GM12878 (cell line): ENCODE results near the gene MYOCD. TPM values are rescaled to one million over a fixed set of nuclear protein-coding genes. Genes with fewer than 3 reads are reported as not detected.

Experiments used
- ATAC-seq: fragments of 200-7000 bp; cut with Tn5 transposase; 3 replicates; pipeline ENCODE4 v1.9.1; 2020; ENCODE audit warnings: mild to moderate bottlenecking, moderate library complexity
- BruUV-seq: library from RNA; stranded (reverse); fragments of 400-500 nt; replicated peaks from 2 replicates; lab custom pipeline; 2021; lab: Mats Ljungman, UMichigan
- CTCF ChIA-PET: fragments of 300-600 bp; sonication (Branson Sonifier 250); formaldehyde crosslinking; extraction: SDS; loops from one replicate; lab custom pipeline; 2021; ENCODE audit warnings: inconsistent platforms; lab: Yijun Ruan, JAX
- POLR2A ChIA-PET: fragments of 350-600 bp; formaldehyde crosslinking; extraction: SDS; loops from one replicate; lab custom pipeline; 2021; ENCODE audit warnings: inconsistent platforms; lab: Charles Lee
- RAD21 ChIA-PET: fragments of 300-600 bp; sonication (Branson Sonifier 250); formaldehyde crosslinking; loops from one replicate; lab custom pipeline; 2023; ENCODE audit warnings: antibody characterized with exemption; ENCODE audit not compliant: unreplicated experiment; lab: Charles Lee
- SMC1A ChIA-PET: fragments of 300-600 bp; sonication (Branson Sonifier 250); formaldehyde crosslinking; loops from one replicate; lab custom pipeline; 2023; ENCODE audit not compliant: unreplicated experiment, uncharacterized antibody; lab: Charles Lee
- DNase-seq: peaks from one replicate; pipeline ENCODE4 v3.0.0-alpha.2; 2011; ENCODE audit warnings: low read depth, low spot score
- FAIRE-seq: peaks from 3 replicates; lab custom pipeline; 2011; peaks lifted over from hg19 to GRCh38; lab: Jason Lieb, UNC
- H2AFZ ChIP-seq: 2 replicates; pipeline ENCODE4 v1.6.0; 2011; ENCODE audit warnings: low read depth, low read length, control low read depth; ENCODE audit not compliant: control insufficient read depth
- H3K27ac ChIP-seq: 2 replicates; pipeline ENCODE4 v1.5.1; 2011; ENCODE audit warnings: control low read depth; ENCODE audit not compliant: control insufficient read depth, insufficient read depth
- H3K27me3 ChIP-seq, 2 experiments: replicated peaks in 1 of 2; 2 replicates each; pipeline versions ENCODE4 v1.6.0 to v1.6.1; 2011; ENCODE audit warnings: low read length in 1 of 2; ENCODE audit not compliant: control insufficient read depth in 2 of 2, insufficient read depth in 2 of 2
- H3K36me3 ChIP-seq, 2 experiments: 2 replicates each; pipeline ENCODE4 v1.5.1; 2011; ENCODE audit warnings: low read length in 1 of 2; ENCODE audit not compliant: control insufficient read depth in 2 of 2, insufficient read depth in 2 of 2
- H3K4me1 ChIP-seq: 2 replicates; pipeline ENCODE4 v1.6.1; 2011; ENCODE audit warnings: mild to moderate bottlenecking, low read length, moderate library complexity, mixed read lengths; ENCODE audit not compliant: control insufficient read depth, insufficient read depth
- H3K4me2 ChIP-seq: 2 replicates; pipeline ENCODE4 v1.6.0; 2011; ENCODE audit warnings: control low read depth; ENCODE audit not compliant: control insufficient read depth, insufficient read depth
- H3K4me3 ChIP-seq: fragments of 200-600 bp; sonication (generic); 2 replicates; pipeline ENCODE4 v1.5.1; 2016
- H3K79me2 ChIP-seq: 2 replicates; pipeline ENCODE4 v1.6.0; 2011; ENCODE audit warnings: low read length; ENCODE audit not compliant: control insufficient read depth, insufficient read depth
- H3K9ac ChIP-seq: 2 replicates; pipeline ENCODE4 v1.8.0; 2011; ENCODE audit warnings: low read length, control low read depth, mixed read lengths; ENCODE audit not compliant: control insufficient read depth, insufficient read depth
- H3K9me3 ChIP-seq: replicated peaks from 3 replicates; pipeline ENCODE4 v1.5.1; 2011; ENCODE audit warnings: mild to moderate bottlenecking, low read length; ENCODE audit not compliant: control insufficient read depth, insufficient read depth
- H4K20me1 ChIP-seq: 2 replicates; pipeline ENCODE4 v1.6.0; 2011; ENCODE audit not compliant: control insufficient read depth, insufficient read depth
- DPF2 ChIP-seq: fragments of 450-650 bp; IDR thresholded peaks from 2 replicates; pipeline ENCODE4 v1.6.1; 2017; ENCODE audit warnings: mild to moderate bottlenecking
- GATAD2B ChIP-seq: fragments of 450-650 bp; conservative IDR thresholded peaks from 2 replicates; pipeline ENCODE4 v1.6.1; 2017; ENCODE audit warnings: low read depth, mild to moderate bottlenecking, moderate library complexity
- HDAC2 ChIP-seq: fragments of 200-600 bp; sonication (generic); IDR thresholded peaks from 2 replicates; pipeline ENCODE4 v1.6.1; 2017
- HDGF ChIP-seq: fragments of 450-650 bp; IDR thresholded peaks from 2 replicates; pipeline ENCODE4 v1.6.1; 2016; ENCODE audit warnings: antibody characterized with exemption
- KAT2A ChIP-seq: conservative IDR thresholded peaks from 2 replicates; pipeline ENCODE4 v1.6.1; 2011; ENCODE audit warnings: low read depth, low read length; ENCODE audit not compliant: control insufficient read depth
- MEF2A ChIP-seq: IDR thresholded peaks from 2 replicates; pipeline ENCODE4 v1.6.1; 2011; ENCODE audit warnings: low read depth, mild to moderate bottlenecking, low read length, moderate library complexity; ENCODE audit not compliant: insufficient read depth
- NFYA ChIP-seq: IDR thresholded peaks from 2 replicates; pipeline ENCODE4 v1.6.1; 2011; ENCODE audit warnings: low read depth, mild to moderate bottlenecking, low read length, improper control_type of control experiment, borderline replicate concordance
- PAX5 ChIP-seq: IDR thresholded peaks from 2 replicates; pipeline ENCODE4 v1.6.1; 2011; ENCODE audit warnings: low read depth, low read length, borderline replicate concordance
- RAD21 ChIP-seq: IDR thresholded peaks from 2 replicates; pipeline ENCODE4 v1.6.1; 2011; ENCODE audit warnings: mild to moderate bottlenecking, low read depth, low read length, moderate library complexity; ENCODE audit not compliant: insufficient read depth
- TCF12 ChIP-seq: IDR thresholded peaks from 2 replicates; pipeline ENCODE4 v1.6.1; 2011; ENCODE audit warnings: low read depth, mild to moderate bottlenecking, low read length
- WRNIP1 ChIP-seq: IDR thresholded peaks from 2 replicates; pipeline ENCODE4 v1.6.1; 2011; ENCODE audit warnings: low read depth, low read length, improper control_type of control experiment, borderline replicate concordance
- WGBS: methylation state at CpG from one replicate; pipeline ENCODE4 v1.1.6; 2016; ENCODE audit warnings: low lambda C conversion rate; ENCODE audit not compliant: insufficient replicate concordance, insufficient coverage; ENCODE audit errors: missing lambda C conversion rate; 5-methylcytosine and 5-hydroxymethylcytosine counted together
- in situ Hi-C: fragments of 300-500 bp; cut with MboI; formaldehyde crosslinking; loops from 9 replicates; pipeline ENCODE4 v1.14.3; 2018; ENCODE audit warnings: mixed read lengths
- intact Hi-C: fragments of 100-400 bp; cut with micrococcal nuclease; formaldehyde crosslinking; loops from one replicate; pipeline ENCODE4 v1.14.2; 2022; ENCODE audit not compliant: unreplicated experiment
- polyA plus RNA-seq, 11 experiments: library from polyadenylated mRNA; depleted of rRNA in 4 of 11; unstranded in 6 of 11; stranded (reverse) in 5 of 11; fragments of >200 nt; fragmentation: Nextera tagmentation in 4 of 11; fragmentation: Illumina TruSeq in 1 of 11; extraction: Ambion mirVana in 4 of 11; extraction: Trizol in 1 of 11; gene quantifications; 1 replicate in 1 of 11; 2 replicates in 10 of 11; pipeline versions ENCODE4 v1.2.1 to v1.2.3, GENCODE V29; 2011 to 2016; ENCODE audit warnings: inconsistent platforms in 2 of 11, missing spikeins in 2 of 11, low read depth in 1 of 11
- total RNA-seq, 4 experiments: library from RNA; depleted of rRNA in 3 of 4; stranded (reverse); fragments of >200 nt in 3 of 4; fragmentation: Illumina TruSeq in 1 of 4; extraction: Trizol in 1 of 4; gene quantifications; 2 replicates each; pipeline versions ENCODE4 v1.2.1 to v1.2.3, GENCODE V29; 2013 to 2021
- TF ChIP-seq, protein P1 (sequence below): fragments of 450-650 bp; IDR thresholded peaks from 2 replicates; pipeline ENCODE4 v1.6.1; 2017; ENCODE audit warnings: mild to moderate bottlenecking, moderate library complexity
- TF ChIP-seq, protein P2 (sequence below): fragments of 450-650 bp; formaldehyde crosslinking; IDR thresholded peaks from 2 replicates; pipeline ENCODE4 v1.4.0; 2020; ENCODE audit warnings: mild to moderate bottlenecking, moderate library complexity
- TF ChIP-seq, protein P3 (sequence below): fragments of 450-650 bp; IDR thresholded peaks from 2 replicates; pipeline ENCODE4 v1.6.1; 2016; ENCODE audit warnings: mild to moderate bottlenecking, moderate library complexity, borderline replicate concordance

Gene MYOCD
- total and polyA plus RNA-seq, 10 of the 15 experiments (the other 5 are each of a cell fraction or from before 2014, with no cell fraction given) = not detected

DNA sequence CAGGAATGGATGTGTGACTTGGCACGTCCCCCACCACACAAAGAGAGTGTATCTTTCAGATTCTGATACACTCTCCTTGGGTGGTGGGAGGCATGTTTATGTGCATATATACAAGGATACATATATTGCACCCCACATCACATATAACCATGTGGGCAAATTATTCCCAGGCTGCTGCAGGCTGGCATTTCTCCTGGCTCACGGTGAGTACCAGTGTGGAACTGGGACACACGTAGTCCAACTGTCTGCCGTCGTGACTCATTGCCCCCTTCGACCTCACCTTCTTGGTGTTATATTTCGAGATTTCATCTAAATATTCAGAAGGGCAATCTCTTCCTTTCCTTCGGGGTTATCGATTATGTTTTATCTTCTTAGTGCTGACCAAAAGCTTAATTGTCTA is 148.0 kb downstream of the MYOCD start:
- FAIRE-seq = no peak
- Histone ChIP-seq H3K4me3 (no peak overlapping the region), H4K20me1 (no peaks in the 10 kb centered on the region), H3K9me3 (peaks cover 2% of the 10 kb centered on the region; the same call in 2 of the 3 replicates), H3K36me3 (no peaks in the 10 kb centered on the region), H2AFZ (no peak overlapping the region), H3K4me2 (no peak overlapping the region), H3K79me2 (no peaks in the 10 kb centered on the region), H3K27ac (no peak overlapping the region), H3K9ac (no peak overlapping the region), H3K4me1 (peaks cover 25% of the 10 kb centered on the region), H3K27me3 (no peaks in the 10 kb centered on the region)
- ChIA-PET RAD21 (no interaction called here), POLR2A (no interaction called here), CTCF (no interaction called here), SMC1A (no interaction called here)
- no peak for DNase-seq
- in situ Hi-C loops = no loop called here
- ATAC-seq = no peak
- BruUV-seq = no TSS peak
- WGBS = 76% methylated on average over 9 of the region's 9 CpGs
- intact Hi-C loops = no loop called here
- TF ChIP-seq KAT2A (no peak), HDGF (no peak), MEF2A (no peak), HDAC2 (no peak), TCF12 (no peak), GATAD2B (no peak), PAX5 (no peak), NFYA (no peak), WRNIP1 (no peak), RAD21 (no peak), DPF2 (no peak)
- TF ChIP-seq, protein P1, sequence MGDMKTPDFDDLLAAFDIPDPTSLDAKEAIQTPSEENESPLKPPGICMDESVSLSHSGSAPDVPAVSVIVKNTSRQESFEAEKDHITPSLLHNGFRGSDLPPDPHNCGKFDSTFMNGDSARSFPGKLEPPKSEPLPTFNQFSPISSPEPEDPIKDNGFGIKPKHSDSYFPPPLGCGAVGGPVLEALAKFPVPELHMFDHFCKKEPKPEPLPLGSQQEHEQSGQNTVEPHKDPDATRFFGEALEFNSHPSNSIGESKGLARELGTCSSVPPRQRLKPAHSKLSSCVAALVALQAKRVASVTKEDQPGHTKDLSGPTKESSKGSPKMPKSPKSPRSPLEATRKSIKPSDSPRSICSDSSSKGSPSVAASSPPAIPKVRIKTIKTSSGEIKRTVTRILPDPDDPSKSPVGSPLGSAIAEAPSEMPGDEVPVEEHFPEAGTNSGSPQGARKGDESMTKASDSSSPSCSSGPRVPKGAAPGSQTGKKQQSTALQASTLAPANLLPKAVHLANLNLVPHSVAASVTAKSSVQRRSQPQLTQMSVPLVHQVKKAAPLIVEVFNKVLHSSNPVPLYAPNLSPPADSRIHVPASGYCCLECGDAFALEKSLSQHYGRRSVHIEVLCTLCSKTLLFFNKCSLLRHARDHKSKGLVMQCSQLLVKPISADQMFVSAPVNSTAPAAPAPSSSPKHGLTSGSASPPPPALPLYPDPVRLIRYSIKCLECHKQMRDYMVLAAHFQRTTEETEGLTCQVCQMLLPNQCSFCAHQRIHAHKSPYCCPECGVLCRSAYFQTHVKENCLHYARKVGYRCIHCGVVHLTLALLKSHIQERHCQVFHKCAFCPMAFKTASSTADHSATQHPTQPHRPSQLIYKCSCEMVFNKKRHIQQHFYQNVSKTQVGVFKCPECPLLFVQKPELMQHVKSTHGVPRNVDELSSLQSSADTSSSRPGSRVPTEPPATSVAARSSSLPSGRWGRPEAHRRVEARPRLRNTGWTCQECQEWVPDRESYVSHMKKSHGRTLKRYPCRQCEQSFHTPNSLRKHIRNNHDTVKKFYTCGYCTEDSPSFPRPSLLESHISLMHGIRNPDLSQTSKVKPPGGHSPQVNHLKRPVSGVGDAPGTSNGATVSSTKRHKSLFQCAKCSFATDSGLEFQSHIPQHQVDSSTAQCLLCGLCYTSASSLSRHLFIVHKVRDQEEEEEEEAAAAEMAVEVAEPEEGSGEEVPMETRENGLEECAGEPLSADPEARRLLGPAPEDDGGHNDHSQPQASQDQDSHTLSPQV = no peak
- TF ChIP-seq, protein P2, sequence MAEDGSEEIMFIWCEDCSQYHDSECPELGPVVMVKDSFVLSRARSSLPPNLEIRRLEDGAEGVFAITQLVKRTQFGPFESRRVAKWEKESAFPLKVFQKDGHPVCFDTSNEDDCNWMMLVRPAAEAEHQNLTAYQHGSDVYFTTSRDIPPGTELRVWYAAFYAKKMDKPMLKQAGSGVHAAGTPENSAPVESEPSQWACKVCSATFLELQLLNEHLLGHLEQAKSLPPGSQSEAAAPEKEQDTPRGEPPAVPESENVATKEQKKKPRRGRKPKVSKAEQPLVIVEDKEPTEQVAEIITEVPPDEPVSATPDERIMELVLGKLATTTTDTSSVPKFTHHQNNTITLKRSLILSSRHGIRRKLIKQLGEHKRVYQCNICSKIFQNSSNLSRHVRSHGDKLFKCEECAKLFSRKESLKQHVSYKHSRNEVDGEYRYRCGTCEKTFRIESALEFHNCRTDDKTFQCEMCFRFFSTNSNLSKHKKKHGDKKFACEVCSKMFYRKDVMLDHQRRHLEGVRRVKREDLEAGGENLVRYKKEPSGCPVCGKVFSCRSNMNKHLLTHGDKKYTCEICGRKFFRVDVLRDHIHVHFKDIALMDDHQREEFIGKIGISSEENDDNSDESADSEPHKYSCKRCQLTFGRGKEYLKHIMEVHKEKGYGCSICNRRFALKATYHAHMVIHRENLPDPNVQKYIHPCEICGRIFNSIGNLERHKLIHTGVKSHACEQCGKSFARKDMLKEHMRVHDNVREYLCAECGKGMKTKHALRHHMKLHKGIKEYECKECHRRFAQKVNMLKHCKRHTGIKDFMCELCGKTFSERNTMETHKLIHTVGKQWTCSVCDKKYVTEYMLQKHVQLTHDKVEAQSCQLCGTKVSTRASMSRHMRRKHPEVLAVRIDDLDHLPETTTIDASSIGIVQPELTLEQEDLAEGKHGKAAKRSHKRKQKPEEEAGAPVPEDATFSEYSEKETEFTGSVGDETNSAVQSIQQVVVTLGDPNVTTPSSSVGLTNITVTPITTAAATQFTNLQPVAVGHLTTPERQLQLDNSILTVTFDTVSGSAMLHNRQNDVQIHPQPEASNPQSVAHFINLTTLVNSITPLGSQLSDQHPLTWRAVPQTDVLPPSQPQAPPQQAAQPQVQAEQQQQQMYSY (CRISPR knock-in tag) = no peak
- TF ChIP-seq, protein P3, sequence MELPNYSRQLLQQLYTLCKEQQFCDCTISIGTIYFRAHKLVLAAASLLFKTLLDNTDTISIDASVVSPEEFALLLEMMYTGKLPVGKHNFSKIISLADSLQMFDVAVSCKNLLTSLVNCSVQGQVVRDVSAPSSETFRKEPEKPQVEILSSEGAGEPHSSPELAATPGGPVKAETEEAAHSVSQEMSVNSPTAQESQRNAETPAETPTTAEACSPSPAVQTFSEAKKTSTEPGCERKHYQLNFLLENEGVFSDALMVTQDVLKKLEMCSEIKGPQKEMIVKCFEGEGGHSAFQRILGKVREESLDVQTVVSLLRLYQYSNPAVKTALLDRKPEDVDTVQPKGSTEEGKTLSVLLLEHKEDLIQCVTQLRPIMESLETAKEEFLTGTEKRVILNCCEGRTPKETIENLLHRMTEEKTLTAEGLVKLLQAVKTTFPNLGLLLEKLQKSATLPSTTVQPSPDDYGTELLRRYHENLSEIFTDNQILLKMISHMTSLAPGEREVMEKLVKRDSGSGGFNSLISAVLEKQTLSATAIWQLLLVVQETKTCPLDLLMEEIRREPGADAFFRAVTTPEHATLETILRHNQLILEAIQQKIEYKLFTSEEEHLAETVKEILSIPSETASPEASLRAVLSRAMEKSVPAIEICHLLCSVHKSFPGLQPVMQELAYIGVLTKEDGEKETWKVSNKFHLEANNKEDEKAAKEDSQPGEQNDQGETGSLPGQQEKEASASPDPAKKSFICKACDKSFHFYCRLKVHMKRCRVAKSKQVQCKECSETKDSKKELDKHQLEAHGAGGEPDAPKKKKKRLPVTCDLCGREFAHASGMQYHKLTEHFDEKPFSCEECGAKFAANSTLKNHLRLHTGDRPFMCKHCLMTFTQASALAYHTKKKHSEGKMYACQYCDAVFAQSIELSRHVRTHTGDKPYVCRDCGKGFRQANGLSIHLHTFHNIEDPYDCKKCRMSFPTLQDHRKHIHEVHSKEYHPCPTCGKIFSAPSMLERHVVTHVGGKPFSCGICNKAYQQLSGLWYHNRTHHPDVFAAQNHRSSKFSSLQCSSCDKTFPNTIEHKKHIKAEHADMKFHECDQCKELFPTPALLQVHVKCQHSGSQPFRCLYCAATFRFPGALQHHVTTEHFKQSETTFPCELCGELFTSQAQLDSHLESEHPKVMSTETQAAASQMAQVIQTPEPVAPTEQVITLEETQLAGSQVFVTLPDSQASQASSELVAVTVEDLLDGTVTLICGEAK = no peak
